Activated T-cell treated with anti-CD3 and anti-CD28 coated beads, Interleukin-2, amount 50 U/mL, for 1 hour (primary cell): ENCODE results near the gene SLX9.
A peak's percentile ranks its signal among the peaks of the same experiment; 100 is the strongest.

ENCODE experiments used
- DNase-seq: peaks from one replicate; pipeline ENCODE4 v3.0.0-alpha.2; 2020

Gene SLX9

GRCh38 chr21:44980562-44981489, 41.0 kb downstream of the SLX9 start:
- no peak for DNase-seq

DNA sequence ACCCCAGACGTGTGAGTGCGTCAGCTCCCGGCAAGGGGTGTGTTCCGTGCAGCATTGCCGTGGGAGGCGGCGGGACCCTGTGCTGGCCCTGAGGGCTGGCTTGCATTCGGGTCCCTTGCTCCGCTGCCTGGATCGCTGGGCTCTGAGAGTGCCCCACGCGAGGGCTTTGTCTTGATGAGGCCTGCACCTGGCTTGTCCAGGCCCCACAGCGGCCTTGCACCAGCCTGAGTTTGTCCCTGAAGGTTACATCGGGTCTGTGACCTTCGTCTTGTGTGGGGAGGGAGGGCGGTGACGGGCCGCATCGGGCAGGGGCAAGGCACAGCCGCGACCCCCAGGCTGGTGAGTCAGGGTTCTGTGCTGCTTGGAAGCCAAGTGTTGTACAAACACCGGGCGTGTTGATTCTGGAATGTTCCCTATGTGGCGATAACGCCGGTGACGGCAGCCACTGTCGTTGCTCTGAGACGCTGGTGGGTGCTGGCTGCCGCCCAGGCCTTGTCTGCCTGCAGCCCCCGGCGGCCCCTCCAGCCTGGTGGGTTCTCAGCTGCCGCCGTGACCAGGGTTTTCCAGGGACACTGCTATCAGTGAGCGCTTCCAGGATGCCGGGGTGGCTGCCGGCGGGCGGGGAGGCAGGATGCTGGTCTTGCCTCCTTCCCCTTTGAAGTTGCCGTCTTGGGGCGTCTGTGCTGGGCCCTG, 42.9 kb downstream of the SLX9 start:
- no peak for DNase-seq

- no peak for DNase-seq
These were observed 43.8 kb downstream of the SLX9 start for GRCh38 chr21:44983421-44984206.

GRCh38 chr21:44984428-44984791, 44.6 kb downstream of the SLX9 start:
- no peak for DNase-seq

GRCh38 chr21:44984792-44985440, 45.1 kb downstream of the SLX9 start:
- DNase-seq = peak; percentile 16

DNA sequence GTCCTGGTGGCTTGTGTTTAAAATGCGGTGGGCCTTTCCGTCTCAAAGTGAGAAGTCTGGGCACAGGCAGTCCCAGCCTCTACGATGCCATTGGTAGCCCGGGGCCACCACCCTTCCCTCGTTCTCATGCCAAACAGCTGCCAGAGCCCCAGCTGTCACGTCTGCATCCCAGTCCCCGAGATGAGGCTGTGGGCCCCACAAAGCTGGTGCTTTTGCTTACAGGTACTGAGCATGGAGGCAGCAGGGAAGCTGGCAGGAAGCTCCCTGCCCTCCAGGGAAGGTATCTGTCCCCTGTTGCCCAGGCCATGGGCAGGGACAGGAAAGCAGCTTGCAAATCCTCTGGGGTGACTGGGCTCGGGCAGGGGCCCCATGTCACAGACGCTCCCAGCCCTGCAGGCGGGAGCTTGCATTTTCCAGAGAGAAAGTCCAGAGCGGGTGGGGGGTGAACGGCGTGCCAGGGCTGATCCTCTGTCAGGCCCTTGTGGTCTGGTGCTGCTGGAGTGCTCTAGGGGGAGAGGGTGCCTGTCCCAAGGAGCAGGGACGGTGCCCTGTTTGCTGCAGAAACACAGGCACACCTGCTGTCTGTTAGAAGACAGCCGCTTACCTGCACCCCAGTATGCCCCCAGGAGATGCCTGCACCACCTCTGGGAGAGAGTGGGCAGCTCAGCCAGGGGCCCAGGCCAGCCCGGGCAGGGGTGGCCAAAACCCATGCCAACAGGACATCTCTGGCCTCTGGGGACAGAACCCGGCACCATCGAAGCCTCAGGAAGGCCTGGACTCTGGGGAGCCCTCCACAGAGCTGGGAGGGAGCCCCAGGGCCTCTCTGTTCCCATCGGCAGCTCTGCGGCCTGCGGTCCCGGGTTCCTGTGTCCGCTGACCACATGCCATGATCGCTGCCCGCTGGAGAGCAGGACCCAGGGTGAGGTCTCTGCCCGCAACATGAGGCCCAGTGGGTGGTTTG, 45.9 kb downstream of the SLX9 start:
- peak; percentile 15 for DNase-seq

DNA sequence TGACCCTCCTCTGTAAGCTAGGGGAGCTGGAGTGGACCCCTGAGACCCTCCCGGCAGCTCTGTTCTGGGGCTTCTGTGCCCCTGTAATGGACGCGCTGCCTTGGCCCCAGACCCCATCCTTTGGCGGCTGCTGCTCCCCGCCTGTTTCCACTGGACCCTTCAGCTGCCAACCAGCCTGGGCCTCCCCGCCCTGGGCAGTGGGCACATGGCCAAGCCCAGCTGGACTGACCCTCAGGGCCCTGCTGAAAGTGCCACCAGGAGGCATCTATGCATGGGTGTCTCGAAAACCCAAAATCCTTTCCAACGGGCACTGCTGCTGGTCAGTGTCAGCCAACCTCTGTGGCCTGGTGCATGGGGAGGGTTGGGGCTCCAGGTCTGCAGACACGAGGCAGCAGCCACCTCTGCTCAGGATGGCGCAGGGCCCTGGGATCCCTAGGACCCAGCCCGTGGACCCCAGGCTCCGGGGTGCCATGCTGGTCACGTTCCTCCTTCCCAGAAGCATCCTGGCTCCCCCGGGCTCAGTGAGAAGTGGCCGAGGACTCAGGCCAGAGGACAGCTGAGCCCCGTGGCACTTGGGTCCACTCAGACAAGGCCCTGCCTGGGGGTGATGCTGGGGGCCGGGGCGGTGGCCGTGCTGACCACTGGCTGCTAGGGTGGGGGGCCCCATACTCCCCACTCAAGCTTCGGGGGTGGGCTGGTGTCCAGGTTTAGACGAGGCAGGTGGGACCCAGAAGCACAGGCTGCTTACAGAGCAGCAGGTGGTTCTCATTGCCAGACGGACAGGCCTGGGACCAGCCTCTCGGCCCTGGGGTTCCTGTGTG, 46.9 kb downstream of the SLX9 start:
- peak; percentile 14 for DNase-seq

DNA sequence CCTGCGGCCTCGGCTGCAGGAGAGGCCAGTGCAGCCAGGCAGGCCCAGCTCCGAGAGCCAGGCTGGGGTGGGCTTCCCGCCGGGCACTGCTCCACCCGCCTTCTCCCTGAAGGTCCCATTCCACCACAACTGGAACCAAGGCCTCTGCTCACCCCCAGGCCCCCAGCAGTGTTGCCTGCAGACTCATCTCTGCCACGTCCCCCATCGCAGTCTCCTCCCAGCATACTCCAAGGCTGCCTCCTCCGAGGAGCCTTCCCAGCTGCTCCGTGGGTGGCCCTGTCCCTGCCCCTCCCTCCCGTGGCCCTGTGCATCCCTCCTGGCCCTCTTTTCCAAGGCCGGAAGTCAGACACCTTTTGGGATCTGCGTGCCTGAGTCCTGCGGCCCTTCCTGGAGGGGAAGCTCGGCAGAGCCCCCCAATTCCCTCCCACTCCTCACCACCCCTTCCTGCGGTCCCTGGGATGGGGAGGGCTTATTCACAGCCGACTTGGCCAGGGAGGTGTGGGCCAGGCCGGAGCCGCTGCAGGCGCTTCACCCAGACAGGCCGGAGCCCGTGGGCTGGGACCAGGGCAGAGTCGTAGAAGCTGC, 47.6 kb downstream of the SLX9 start:
- peak; percentile 10 for DNase-seq

GRCh38 chr21:44987886-44988606, 48.2 kb downstream of the SLX9 start:
- DNase-seq = no peak

DNA sequence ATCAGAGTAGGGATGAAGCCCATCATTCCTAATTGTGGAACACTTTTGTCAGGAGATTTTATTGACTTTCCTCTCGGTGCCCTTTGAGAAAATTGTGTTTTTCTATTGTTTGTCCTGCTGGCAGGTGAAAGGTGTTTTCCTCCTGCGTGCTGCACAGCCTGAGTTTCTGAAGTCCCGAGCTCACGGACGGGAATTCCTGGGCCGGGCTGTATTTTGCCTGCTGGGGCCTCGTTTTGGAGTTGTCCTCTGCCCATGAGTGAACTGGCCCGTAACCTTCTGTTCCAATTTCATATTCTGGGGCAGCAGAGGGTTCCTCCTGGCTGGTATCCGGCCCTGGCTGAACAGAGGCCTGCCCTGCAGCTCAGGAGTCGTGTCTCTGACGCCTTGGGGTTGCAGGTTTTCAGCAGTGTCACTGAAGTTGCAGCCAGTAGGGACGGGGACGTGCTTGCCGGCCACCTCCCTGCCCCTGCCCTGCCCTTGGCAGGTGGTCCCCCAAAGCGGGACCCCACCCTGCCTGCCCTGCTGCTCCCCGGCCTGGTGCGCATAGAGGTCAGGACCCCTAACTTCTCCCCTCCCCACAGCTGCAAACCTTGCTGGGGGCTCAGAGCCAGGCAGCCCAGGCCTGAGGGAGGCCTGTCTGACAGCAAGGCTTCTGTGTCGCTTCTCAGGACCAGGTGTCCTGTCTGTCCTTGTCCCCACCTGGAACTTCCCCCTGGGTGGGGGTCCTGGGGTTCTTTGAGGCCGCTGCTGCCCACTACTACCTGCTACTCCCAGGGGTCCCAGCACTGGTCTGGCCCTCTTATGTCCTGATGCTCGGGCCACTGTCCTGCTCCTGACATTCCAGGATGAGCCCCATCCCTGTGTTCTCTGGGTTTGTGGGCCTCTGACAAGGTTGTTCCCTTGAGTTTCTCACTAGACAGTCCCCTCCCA, 49.0 kb downstream of the SLX9 start:
- DNase-seq = no peak

- no peak for DNase-seq
These were observed 49.7 kb downstream of the SLX9 start for GRCh38 chr21:44989537-44989886.

DNA sequence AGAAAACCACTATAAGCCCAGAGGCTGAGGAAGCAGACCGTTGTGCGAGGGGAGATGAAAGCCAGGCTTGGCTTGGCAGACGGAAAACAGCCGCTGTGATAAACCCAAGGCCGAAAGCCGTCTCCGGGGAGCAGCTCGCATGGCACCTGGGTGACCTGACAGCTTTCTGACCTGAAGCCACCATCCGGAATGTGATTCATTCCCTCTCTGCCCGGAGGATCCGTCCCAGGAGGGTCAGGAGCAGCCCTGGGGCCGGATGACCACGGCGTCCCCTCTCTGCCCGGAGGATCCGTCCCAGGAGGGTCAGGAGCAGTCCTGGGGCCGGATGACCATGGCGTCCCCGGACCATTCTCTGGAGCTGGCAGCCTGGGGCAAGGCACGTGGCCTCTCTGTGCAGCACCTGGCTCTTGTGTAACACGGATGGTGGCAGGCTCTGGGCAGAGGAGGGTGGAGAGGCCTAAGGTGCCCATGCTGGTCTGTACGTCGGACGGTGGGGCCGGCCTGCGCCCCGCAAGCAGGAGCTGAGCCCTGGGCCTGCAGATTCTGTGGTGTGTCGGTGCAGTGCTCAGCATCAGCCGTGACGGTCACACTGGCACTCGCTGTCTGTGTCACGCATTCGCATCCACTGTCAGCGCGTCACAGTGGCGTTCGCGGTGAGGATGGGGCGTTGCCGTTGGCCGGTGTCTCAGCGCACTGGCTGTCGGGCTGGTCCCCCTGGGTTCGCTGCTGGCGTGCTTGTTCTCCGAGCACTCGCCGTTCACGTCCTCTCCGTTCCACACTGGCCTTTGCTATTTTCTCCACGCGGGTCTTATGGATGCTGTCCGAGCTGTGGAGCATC, 50.3 kb downstream of the SLX9 start:
- DNase-seq = no peak

DNA sequence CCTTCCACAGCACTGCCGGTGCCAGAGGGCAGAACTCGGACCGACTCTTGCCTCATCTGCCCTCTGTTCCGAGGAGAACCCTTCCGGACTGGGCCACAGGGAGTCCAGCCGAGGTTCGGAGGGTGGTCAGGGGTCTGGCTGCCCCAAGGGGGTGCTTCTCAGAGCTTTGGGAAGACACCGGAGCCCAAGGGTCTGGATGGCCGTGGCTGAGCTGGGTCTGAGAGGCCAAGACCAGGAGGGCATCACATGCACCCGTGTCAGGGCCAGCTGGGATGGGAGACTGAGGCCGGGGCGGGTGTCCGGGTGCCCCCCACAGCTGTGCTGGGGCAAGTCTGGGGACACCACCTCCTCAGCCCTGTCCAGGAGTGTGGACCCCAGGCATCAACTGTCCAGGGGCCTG, 51.1 kb downstream of the SLX9 start:
- no peak for DNase-seq

GRCh38 chr21:44991538-44992483, 52.0 kb downstream of the SLX9 start:
- DNase-seq = no peak

DNA sequence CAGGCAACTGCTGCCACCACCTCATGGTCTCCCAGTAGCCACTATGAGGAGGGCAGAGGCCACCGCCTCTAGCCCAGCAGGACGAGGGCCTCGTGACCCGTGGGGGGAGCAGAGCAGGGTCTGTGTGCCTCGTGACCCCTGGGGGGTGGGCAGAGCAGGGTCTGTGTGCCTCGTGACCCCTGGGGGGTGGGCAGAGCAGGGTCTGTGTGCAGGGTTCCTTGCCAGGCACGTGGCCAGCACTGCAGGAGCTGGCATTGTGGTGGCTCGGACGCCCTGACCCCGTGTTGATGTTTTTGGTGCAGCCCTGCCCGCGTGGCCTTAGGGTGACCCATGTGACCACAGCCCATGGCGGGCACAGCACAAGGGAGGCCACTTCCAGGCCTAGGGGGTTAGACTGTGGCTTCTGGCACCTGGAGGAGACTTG, 52.8 kb downstream of the SLX9 start:
- DNase-seq = no peak

DNA sequence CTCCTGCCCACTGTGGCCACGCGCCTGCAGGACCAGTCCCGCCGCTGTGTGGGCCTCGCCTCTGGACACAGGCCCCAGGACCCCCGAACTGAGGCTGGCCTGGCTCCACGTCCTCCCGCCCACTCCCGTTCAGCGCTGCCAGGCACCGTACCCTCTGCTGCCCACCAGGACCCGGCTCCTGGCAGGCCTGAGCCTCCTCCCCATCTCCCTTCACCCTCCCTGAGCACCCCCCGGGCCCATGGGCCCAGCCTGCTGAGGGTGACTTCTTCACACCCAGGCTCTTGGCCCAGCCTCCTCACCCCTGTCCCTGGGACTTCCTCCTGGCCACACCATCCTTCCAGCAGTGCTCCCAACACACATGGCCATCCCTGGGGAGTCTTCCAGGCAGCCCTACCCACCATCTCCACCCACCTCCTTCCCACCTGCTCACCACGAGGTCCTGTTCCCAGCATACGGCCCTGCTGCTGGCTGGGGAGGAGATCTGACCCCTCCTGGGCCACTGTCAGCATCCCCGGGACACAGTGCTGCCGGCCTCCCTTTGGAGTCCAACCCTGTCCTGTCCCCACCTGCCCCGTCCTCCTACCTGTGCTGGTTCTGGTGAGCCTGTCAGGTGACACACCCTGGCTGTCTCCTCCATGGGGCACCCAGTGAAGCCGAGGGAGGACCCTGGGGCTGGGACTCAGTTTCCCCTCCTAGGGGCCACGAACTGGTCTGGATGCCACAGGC, 53.7 kb downstream of the SLX9 start:
- DNase-seq = no peak
